Head of caudate nucleus (tissue), 42 donors: Measurements from ENCODE around the gene KRT78.

Source experiments
- DNase-seq, 42 donors: peaks; one replicate each; pipeline versions ENCODE4 v3.0.0 to v3.0.0-alpha.2; 2020 to 2021; ENCODE audit warnings: mixed read lengths in 7 of 42
- intact Hi-C: fragments of 100-400 bp; cut with DNase I; formaldehyde crosslinking; loops from one replicate; pipeline ENCODE4 v1.15.0; 2022

The KRT78 gene

GRCh38 chr12:52846356-52846970 lies 2.3 kb downstream of the KRT78 start:
- no peak for DNase-seq
- intact Hi-C loops: no loop called here

GRCh38 chr12:52845946-52846345 lies 2.8 kb downstream of the KRT78 start:
- DNase-seq: no peak
- intact Hi-C loops: no loop called here

GRCh38 chr12:52844386-52844785 lies 4.4 kb downstream of the KRT78 start:
- DNase-seq: no peak
- intact Hi-C loops: no loop called here

GRCh38 chr12:52839436-52840105 lies 9.2 kb downstream of the KRT78 start:
- no peak for DNase-seq
- intact Hi-C loops: no loop called here

- intact Hi-C loops: no loop called here
- no peak for DNase-seq
Observed at GRCh38 chr12:52838609-52839435, 10.0 kb downstream of the KRT78 start.

- DNase-seq: no peak
- intact Hi-C loops: no loop called here
Observed at GRCh38 chr12:52837781-52838608, 10.8 kb downstream of the KRT78 start.

GRCh38 chr12:52837413-52837741 lies 11.4 kb downstream of the KRT78 start:
- intact Hi-C loops: no loop called here
- no peak for DNase-seq

- intact Hi-C loops: no loop called here
- no peak for DNase-seq
Observed at GRCh38 chr12:52836491-52837412, 12.0 kb downstream of the KRT78 start.

GRCh38 chr12:52836042-52836466 lies 12.7 kb downstream of the KRT78 start:
- DNase-seq: no peak
- intact Hi-C loops: no loop called here

GRCh38 chr12:52835271-52836041 lies 13.3 kb downstream of the KRT78 start:
- no peak for DNase-seq
- intact Hi-C loops: no loop called here

- intact Hi-C loops: no loop called here
- DNase-seq: no peak
Observed at GRCh38 chr12:52834727-52835001, 14.1 kb downstream of the KRT78 start.

GRCh38 chr12:52833922-52834726 lies 14.7 kb downstream of the KRT78 start, which contains the start of gene KRT79:
TSS of gene KRT79 (minus strand) at chr12:52834311. CDS start at chr12:52834260, 51 bp downstream.
- intact Hi-C loops: no loop called here
- no peak for DNase-seq

- no peak for DNase-seq
- intact Hi-C loops: no loop called here
Observed at GRCh38 chr12:52832985-52833905, 15.5 kb downstream of the KRT78 start.

- intact Hi-C loops: no loop called here
- no peak for DNase-seq
Observed at GRCh38 chr12:52832451-52832850, 16.3 kb downstream of the KRT78 start.

GRCh38 chr12:52831251-52831650 lies 17.5 kb downstream of the KRT78 start:
- intact Hi-C loops: no loop called here
- DNase-seq: no peak
